ENCODE results near the gene HDLBP. TPM values are rescaled to one million over a fixed set of nuclear protein-coding genes. Genes with fewer than 3 reads are reported as not detected.

The HDLBP gene
- total RNA-seq, 1 experiment from 2014 or later = 510 TPM

GRCh38 chr2:241204010-241204384 lies 111.5 kb downstream of the HDLBP start:
- DNase-seq (ENCODE audit: low spot score) = no peak
- no peak for TF ChIP-seq CTCF (conservative IDR thresholded peaks at IDR 0.05; ENCODE audit: low read depth, low read length)
- TF ChIP-seq EZH2 (IDR thresholded peaks at IDR 0.05; ENCODE audit: borderline replicate concordance, low read depth, low read length, poor library complexity, severe bottlenecking) = no peak
- no TSS peak for BruUV-seq (replicated peaks)

GRCh38 chr2:241203218-241204009 lies 112.1 kb downstream of the HDLBP start:
- ChIA-PET POLR2A (ENCODE audit: low non-redundant PET) (no interaction called here), CTCF (no interaction called here)
- TF ChIP-seq CTCF (conservative IDR thresholded peaks at IDR 0.05; ENCODE audit: low read depth, low read length) (no peak), EZH2 (IDR thresholded peaks at IDR 0.05; ENCODE audit: borderline replicate concordance, low read depth, low read length, poor library complexity, severe bottlenecking) (no peak)
- Histone ChIP-seq H3K4me1 (ENCODE audit: insufficient read depth, low read length, poor library complexity, severe bottlenecking) (no peaks in the 10 kb centered on the region), H3K27ac (ENCODE audit: low read depth, low read length, poor library complexity, severe bottlenecking) (no peak overlapping the region), H3K27me3 (replicated peaks; ENCODE audit: insufficient read depth, low read depth, low read length, poor library complexity) (no peaks in the 10 kb centered on the region), H3K4me3 (ENCODE audit: low read depth, low read length, poor library complexity, severe bottlenecking) (no peak overlapping the region), H3K9me3 (ENCODE audit: low read depth, low read length, poor library complexity, severe bottlenecking) (no peaks in the 10 kb centered on the region), H3K36me3 (ENCODE audit: insufficient read depth, low read length, poor library complexity, severe bottlenecking) (no peaks in the 10 kb centered on the region)
- no TSS peak for BruUV-seq (replicated peaks)
- DNase-seq (ENCODE audit: low spot score) = no peak
- intact Hi-C loops (cut with micrococcal nuclease; ENCODE audit: unreplicated experiment) = no loop called here

More at GRCh38 chr2:241204010-241204384, 111.5 kb downstream of the HDLBP start:
- intact Hi-C loops (cut with micrococcal nuclease; ENCODE audit: unreplicated experiment) = no loop called here
- H3K27ac ChIP-seq (ENCODE audit: low read depth, low read length, poor library complexity, severe bottlenecking) = no peak overlapping the region
- no peaks in the 10 kb centered on the region for H3K4me1 ChIP-seq (ENCODE audit: insufficient read depth, low read length, poor library complexity, severe bottlenecking)
- H3K36me3 ChIP-seq (ENCODE audit: insufficient read depth, low read length, poor library complexity, severe bottlenecking) = no peaks in the 10 kb centered on the region
- H3K27me3 ChIP-seq (replicated peaks; ENCODE audit: insufficient read depth, low read depth, low read length, poor library complexity) = no peaks in the 10 kb centered on the region
- no peaks in the 10 kb centered on the region for H3K9me3 ChIP-seq (ENCODE audit: low read depth, low read length, poor library complexity, severe bottlenecking)
- POLR2A ChIA-PET (ENCODE audit: low non-redundant PET) = no interaction called here
- CTCF ChIA-PET = no interaction called here
- no peak overlapping the region for H3K4me3 ChIP-seq (ENCODE audit: low read depth, low read length, poor library complexity, severe bottlenecking)

- ChIA-PET POLR2A (ENCODE audit: low non-redundant PET) (no interaction called here), CTCF (no interaction called here)
- H3K9me3 ChIP-seq (ENCODE audit: low read depth, low read length, poor library complexity, severe bottlenecking) = no peaks in the 10 kb centered on the region
- TF ChIP-seq EZH2 (IDR thresholded peaks at IDR 0.05; ENCODE audit: borderline replicate concordance, low read depth, low read length, poor library complexity, severe bottlenecking) (no peak), CTCF (conservative IDR thresholded peaks at IDR 0.05; ENCODE audit: low read depth, low read length) (no peak)
- H3K27me3 ChIP-seq (replicated peaks; ENCODE audit: insufficient read depth, low read depth, low read length, poor library complexity) = no peaks in the 10 kb centered on the region
- H3K36me3 ChIP-seq (ENCODE audit: insufficient read depth, low read length, poor library complexity, severe bottlenecking) = no peaks in the 10 kb centered on the region
- DNase-seq (ENCODE audit: low spot score) = no peak
- no TSS peak for BruUV-seq (replicated peaks)
- no peak overlapping the region for H3K27ac ChIP-seq (ENCODE audit: low read depth, low read length, poor library complexity, severe bottlenecking)
- H3K4me1 ChIP-seq (ENCODE audit: insufficient read depth, low read length, poor library complexity, severe bottlenecking) = no peaks in the 10 kb centered on the region
- no peak overlapping the region for H3K4me3 ChIP-seq (ENCODE audit: low read depth, low read length, poor library complexity, severe bottlenecking)
- intact Hi-C loops (cut with micrococcal nuclease; ENCODE audit: unreplicated experiment) = no loop called here
Measured at GRCh38 chr2:241202681-241203080, 112.8 kb downstream of the HDLBP start.
